LNCAP (cell line): ENCODE results near the gene ARTN.

ENCODE experiments used
- CTCF ChIP-seq: fragments of 450-650 bp; IDR thresholded peaks from 2 replicates; pipeline ENCODE4 v1.5.1; 2017; ENCODE audit warnings: mild to moderate bottlenecking

ARTN gene

DNA sequence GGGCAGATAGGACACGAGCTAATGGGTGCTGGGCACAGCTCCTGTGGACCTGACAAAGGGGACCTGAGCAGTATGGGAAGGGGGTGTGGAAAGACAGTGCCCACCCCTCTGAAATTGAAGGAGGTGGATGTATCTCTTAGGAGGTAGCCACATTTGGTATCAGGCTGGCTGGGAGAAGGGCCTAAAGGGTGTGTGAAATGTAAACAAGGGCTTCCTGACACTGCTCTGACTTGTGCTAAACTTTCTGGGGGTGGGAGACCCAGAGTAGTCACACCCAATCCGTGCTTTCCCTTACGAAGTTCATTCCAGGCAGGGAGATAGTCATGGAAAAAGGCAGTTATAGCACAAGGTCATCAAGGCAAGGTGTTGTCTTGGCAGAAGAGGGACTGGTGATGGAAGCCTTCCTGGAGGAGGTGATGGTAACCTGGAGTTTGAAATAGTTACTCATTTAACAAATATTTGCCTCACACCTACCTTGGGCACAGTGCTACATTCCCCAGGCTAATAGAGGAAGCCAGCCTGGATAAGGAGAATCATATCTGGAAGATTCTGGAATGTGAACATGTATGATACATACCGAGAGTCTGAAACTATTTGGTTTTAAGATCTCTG lies 52.5 kb downstream of the ARTN start:
- no peak for TF ChIP-seq CTCF

DNA sequence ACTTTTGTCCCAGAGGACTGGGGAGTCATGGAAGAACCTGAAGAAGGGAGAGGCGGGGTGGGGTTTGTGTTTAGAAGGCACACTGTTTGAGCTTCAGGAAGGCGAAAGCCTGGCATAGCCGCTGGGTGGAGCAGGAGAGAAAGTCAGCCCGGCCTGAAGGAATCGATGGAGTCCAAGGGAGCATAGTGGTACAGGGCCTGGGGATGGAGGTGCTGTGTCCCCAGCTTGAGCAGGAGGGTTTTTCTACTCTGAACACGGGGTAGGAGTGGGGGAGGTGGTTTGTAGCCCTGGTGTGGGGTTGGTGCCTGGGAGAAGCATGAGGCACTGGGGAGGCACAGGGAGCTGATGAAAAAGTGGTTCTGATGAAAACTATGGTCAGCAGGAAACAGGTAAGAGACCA lies 53.1 kb downstream of the ARTN start:
- no peak for TF ChIP-seq CTCF
